Left ventricle myocardium inferior (tissue), 1 donor: ENCODE results near the gene FAM76A. TPM values are rescaled to one million over a fixed set of nuclear protein-coding genes. Genes with fewer than 3 reads are reported as not detected.
"Not testable (repeated sequence)": the region's sequence is repeated elsewhere in the genome, so short reads cannot be mapped to it uniquely, and the experiment has no call there.

Experiments used
- DNase-seq: peaks from one replicate; pipeline ENCODE4 v3.0.0-alpha.2; 2020
- H3K27ac ChIP-seq: fragments of 200-600 bp; replicated peaks from 2 replicates; pipeline ENCODE4 v1.8.0; 2021
- H3K27me3 ChIP-seq: fragments of 200-600 bp; 2 replicates; pipeline ENCODE4 v1.8.0; 2021; ENCODE audit warnings: low read depth
- H3K36me3 ChIP-seq: fragments of 200-600 bp; 2 replicates; pipeline ENCODE4 v1.8.0; 2021
- H3K4me1 ChIP-seq: fragments of 200-600 bp; 2 replicates; pipeline ENCODE4 v1.8.0; 2021
- H3K4me3 ChIP-seq: fragments of 200-600 bp; 2 replicates; pipeline ENCODE4 v1.8.0; 2021; ENCODE audit warnings: mild to moderate bottlenecking, moderate library complexity
- H3K9me3 ChIP-seq: fragments of 200-600 bp; replicated peaks from 2 replicates; pipeline ENCODE4 v1.8.0; 2021
- intact Hi-C: fragments of 100-400 bp; cut with micrococcal nuclease; formaldehyde crosslinking; loops from one replicate; pipeline ENCODE4 v1.11.0; 2022
- total RNA-seq: library from RNA; stranded (reverse); fragmentation: NEBNext Ultra II Directional; extraction: Animal tissue kit (Norgen Biotek cat#: 25700); gene quantifications from one replicate; pipeline ENCODE4 v1.2.1, GENCODE V29; 2021
- TF ChIP-seq, protein P1 (sequence below): fragments of 200-600 bp; IDR thresholded peaks from 2 replicates; pipeline ENCODE4 v1.8.0; 2021; ENCODE audit warnings: antibody characterized with exemption, mild to moderate bottlenecking, borderline replicate concordance
- donor health status: DM: no; HTN: yes; CAD: no; lungs with severe emphysema.

The FAM76A gene
- total RNA-seq, 1 donor from 2014 or later, result 9.9 TPM

DNA sequence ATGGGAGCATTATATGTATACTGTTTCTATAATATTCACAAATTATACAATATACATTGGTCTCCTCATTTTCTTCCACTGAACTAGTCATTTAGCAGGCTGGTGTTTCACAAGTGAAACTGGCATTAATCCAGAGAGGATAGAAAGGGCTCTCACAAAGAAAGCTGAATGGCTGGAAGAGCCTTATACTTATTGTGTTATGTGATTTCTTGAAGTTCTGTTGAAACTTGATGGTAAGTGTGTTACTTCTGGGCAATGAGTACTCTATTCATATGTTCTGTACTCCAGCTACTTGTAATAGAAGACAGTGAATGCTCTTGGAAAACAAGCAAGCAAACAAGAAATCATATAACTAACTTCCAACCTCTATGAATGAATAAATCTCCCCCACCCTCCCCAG, 62.1 kb downstream of the FAM76A start:
- Histone ChIP-seq H3K9me3 (no peaks in the 10 kb centered on the region), H3K36me3 (peaks cover 22% of the 10 kb centered on the region), H3K27ac (peak overlapping the region; percentile 24), H3K27me3 (no peaks in the 10 kb centered on the region), H3K4me1 (peaks cover 78% of the 10 kb centered on the region), H3K4me3 (no peak overlapping the region)
- TF ChIP-seq, protein P1, sequence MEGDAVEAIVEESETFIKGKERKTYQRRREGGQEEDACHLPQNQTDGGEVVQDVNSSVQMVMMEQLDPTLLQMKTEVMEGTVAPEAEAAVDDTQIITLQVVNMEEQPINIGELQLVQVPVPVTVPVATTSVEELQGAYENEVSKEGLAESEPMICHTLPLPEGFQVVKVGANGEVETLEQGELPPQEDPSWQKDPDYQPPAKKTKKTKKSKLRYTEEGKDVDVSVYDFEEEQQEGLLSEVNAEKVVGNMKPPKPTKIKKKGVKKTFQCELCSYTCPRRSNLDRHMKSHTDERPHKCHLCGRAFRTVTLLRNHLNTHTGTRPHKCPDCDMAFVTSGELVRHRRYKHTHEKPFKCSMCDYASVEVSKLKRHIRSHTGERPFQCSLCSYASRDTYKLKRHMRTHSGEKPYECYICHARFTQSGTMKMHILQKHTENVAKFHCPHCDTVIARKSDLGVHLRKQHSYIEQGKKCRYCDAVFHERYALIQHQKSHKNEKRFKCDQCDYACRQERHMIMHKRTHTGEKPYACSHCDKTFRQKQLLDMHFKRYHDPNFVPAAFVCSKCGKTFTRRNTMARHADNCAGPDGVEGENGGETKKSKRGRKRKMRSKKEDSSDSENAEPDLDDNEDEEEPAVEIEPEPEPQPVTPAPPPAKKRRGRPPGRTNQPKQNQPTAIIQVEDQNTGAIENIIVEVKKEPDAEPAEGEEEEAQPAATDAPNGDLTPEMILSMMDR, result no peak
- intact Hi-C loops, result no loop called here
- no peak for DNase-seq

DNA sequence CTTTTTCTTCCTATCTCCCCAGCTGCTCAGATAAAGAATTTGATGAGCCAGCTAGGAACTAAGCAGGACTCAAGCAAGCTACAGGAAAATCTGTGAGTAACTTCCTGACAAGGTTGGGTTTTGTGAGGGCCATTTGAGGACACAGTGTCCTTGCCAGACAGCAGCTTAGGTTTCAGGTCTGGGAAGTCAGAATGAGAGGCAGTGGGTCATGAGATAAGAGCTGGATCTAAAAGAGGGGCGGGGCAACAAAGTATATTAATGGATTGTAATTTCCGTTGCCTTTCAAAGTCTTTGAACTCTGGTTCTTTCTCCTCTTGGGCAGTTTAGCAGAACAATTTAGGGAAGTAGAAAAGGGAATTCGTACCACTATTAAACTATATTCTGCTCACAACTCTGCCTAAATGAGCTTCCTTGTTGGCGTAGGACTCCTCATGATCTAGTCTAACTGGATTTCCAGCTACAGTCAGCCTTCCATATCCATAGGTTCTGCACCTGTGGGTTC, 63.8 kb downstream of the FAM76A start:
- H3K27ac ChIP-seq, result peak overlapping the region; percentile 62
- peaks cover 61% of the 10 kb centered on the region for H3K4me1 ChIP-seq
- no peaks in the 10 kb centered on the region for H3K27me3 ChIP-seq
- H3K4me3 ChIP-seq, result no peak overlapping the region
- TF ChIP-seq, protein P1, result no peak
- DNase-seq, result no peak
- H3K9me3 ChIP-seq, result no peaks in the 10 kb centered on the region
- intact Hi-C loops, result no loop called here
- H3K36me3 ChIP-seq, result peaks cover 39% of the 10 kb centered on the region

DNA sequence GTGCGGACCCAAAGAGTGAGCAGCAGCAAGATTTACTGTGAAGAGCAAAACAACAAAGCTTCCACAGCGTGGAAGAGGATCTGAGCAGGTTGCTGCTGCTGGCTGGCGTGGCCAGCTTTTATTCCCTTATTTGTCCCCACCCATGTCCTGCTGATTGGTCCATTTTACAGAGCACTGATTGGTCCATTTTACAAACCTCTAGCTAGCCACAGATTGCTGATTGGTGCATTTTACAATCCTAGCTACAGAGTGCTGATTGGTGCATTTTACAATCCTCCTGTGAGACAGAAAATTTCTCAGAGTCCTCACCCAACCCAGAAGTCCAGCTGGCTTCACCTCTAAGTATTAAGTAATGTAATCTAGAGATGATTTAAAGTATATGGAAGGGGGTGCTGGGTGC, 64.5 kb downstream of the FAM76A start:
- Histone ChIP-seq H3K4me1 (peaks cover 58% of the 10 kb centered on the region), H3K27ac (peak overlapping the region; percentile 62), H3K36me3 (peaks cover 46% of the 10 kb centered on the region)
- H3K4me3 ChIP-seq, intact Hi-C loops, H3K9me3 ChIP-seq, DNase-seq, H3K27me3 ChIP-seq: not testable (repeated sequence)

DNA sequence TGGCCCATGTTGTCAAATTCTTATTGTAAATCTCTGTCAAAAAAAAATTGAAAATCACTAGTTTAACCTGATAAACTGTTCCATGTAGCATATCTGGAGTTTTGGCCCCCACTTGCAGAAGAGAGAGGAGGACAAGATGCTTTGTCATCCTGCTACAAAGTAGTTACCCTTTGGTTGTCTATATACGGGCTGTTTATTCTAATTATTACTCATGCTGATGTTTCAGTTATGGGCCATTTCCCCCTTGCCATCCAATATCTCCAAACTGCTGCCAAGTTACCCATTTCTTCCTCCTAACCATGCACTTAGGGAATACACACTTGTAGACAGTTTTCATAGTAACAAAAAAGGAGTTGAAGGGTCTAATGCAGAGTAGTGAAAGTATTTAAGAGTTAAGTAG, 69.8 kb downstream of the FAM76A start:
- Histone ChIP-seq H3K27ac (no peak overlapping the region), H3K36me3 (peaks cover 88% of the 10 kb centered on the region), H3K27me3 (no peaks in the 10 kb centered on the region), H3K4me3 (no peak overlapping the region), H3K4me1 (peaks cover 5% of the 10 kb centered on the region), H3K9me3 (no peaks in the 10 kb centered on the region)
- DNase-seq, result no peak
- intact Hi-C loops, result no loop called here
- TF ChIP-seq, protein P1, result no peak

DNA sequence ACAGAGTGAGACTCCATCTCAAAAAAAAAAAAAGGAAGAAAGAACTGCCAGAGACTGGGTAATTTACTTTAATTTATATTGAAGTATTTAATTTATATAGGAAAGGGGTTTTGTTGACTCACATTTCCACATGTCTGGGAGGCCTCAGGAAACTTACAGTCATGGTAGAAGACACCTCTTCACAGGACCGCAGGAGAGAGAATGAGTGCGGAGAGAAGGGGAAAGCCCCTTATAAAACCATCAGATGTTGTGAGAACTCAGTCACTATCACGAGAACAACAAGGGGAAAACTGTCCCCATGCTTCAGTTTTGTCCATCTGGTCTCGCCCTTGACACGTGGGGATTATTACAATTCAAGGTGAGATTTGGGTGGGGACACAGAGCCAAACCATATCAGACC, 79.0 kb downstream of the FAM76A start:
- TF ChIP-seq, protein P1, result no peak
- H3K27ac ChIP-seq, result no peak overlapping the region
- H3K36me3 ChIP-seq, result peaks cover 74% of the 10 kb centered on the region
- no peaks in the 10 kb centered on the region for H3K27me3 ChIP-seq
- H3K4me1 ChIP-seq, result no peaks in the 10 kb centered on the region
- H3K9me3 ChIP-seq, result no peaks in the 10 kb centered on the region
- DNase-seq, result no peak
- H3K4me3 ChIP-seq, result no peak overlapping the region
- intact Hi-C loops, result no loop called here

DNA sequence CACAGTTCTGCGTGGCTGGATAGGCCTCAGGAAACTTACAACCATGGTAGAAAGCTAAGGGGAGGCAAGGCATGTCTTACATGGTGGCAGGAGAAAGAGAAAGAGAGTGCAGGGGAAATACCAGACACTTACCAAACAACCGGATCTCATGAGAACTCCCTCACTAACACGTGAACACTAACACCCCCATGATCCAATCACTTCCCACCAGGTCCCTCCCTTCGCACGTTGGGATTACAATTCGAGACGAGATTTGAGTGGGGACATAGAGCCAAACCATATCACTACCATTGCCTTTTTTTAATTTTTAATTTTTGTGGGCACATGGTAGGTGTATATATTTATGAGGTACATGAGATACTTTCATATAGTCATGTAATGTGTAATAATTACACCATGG, 81.0 kb downstream of the FAM76A start:
- Histone ChIP-seq H3K4me3 (no peak overlapping the region), H3K36me3 (peaks cover 67% of the 10 kb centered on the region), H3K27ac (no peak overlapping the region), H3K4me1 (no peaks in the 10 kb centered on the region), H3K27me3 (no peaks in the 10 kb centered on the region), H3K9me3 (no peaks in the 10 kb centered on the region)
- TF ChIP-seq, protein P1, result no peak
- no peak for DNase-seq
- intact Hi-C loops, result no loop called here
